GM04503 (cell line): ENCODE data around the gene TCFL5.

Source experiments
- DNase-seq: peaks from one replicate; pipeline ENCODE4 v3.0.0-alpha.2; 2012; ENCODE audit warnings: low read depth

TCFL5 gene

GRCh38 chr20:62795023-62795761 lies 66.4 kb downstream of the TCFL5 start:
- no peak for DNase-seq

GRCh38 chr20:62794007-62794724 lies 67.5 kb downstream of the TCFL5 start:
- peak; percentile 55 for DNase-seq

- DNase-seq, result no peak
Observed at GRCh38 chr20:62793757-62794006, 67.9 kb downstream of the TCFL5 start.

- DNase-seq, result no peak
Observed at GRCh38 chr20:62792940-62793756, 68.5 kb downstream of the TCFL5 start.

GRCh38 chr20:62792182-62792939 lies 69.3 kb downstream of the TCFL5 start:
- DNase-seq, result no peak

GRCh38 chr20:62791301-62792181 lies 70.1 kb downstream of the TCFL5 start:
- no peak for DNase-seq
